Large intestine (tissue), 3 donors: ENCODE data around the gene CA12. TPM values are rescaled to one million over a fixed set of nuclear protein-coding genes. Genes with fewer than 3 reads are reported as not detected.
"Not testable (repeated sequence)": the region's sequence is repeated elsewhere in the genome, so short reads cannot be mapped to it uniquely, and the experiment has no call there.

Source experiments
- DNase-seq, 2 donors: peaks; one replicate each; pipeline versions ENCODE4 v3.0.0 to v3.0.0-alpha.2; 2013
- H3K27ac ChIP-seq: one replicate; pipeline ENCODE4 v1.5.1; 2013; ENCODE audit warnings: low read length
- H3K27me3 ChIP-seq: 2 replicates; pipeline ENCODE4 v1.6.1; 2013; ENCODE audit warnings: low read length; ENCODE audit not compliant: control insufficient read depth, insufficient read depth
- H3K36me3 ChIP-seq: 2 replicates; pipeline ENCODE4 v1.6.1; 2013; ENCODE audit warnings: low read length; ENCODE audit not compliant: control insufficient read depth, insufficient read depth
- H3K4me1 ChIP-seq: one replicate; pipeline ENCODE4 v1.6.1; 2013; ENCODE audit warnings: low read length; ENCODE audit not compliant: control insufficient read depth, insufficient read depth
- H3K4me3 ChIP-seq: one replicate; pipeline ENCODE4 v1.5.1; 2013; ENCODE audit warnings: low read length
- H3K9me3 ChIP-seq: one replicate; pipeline ENCODE4 v1.6.1; 2013; ENCODE audit warnings: mild to moderate bottlenecking, low read depth, low read length, moderate library complexity; ENCODE audit not compliant: control insufficient read depth
- WGBS: methylation state at CpG from one replicate; pipeline ENCODE4 v1.1.5; 2013; ENCODE audit warnings: low lambda C conversion rate; ENCODE audit not compliant: insufficient coverage; 5-methylcytosine and 5-hydroxymethylcytosine counted together
- polyA plus RNA-seq: library from polyadenylated mRNA; unstranded; fragments of 120-200 nt; gene quantifications from one replicate; pipeline ENCODE4 v1.2.1, GENCODE V29; 2013

CA12 gene
- polyA plus RNA-seq, 1 donor: 1.0 TPM

- H3K27ac ChIP-seq: no peak overlapping the region
- H3K36me3 ChIP-seq: no peaks in the 10 kb centered on the region
- no peak overlapping the region for H3K4me3 ChIP-seq
- no peaks in the 10 kb centered on the region for H3K27me3 ChIP-seq
- DNase-seq: no peak
- no peaks in the 10 kb centered on the region for H3K9me3 ChIP-seq
- H3K4me1 ChIP-seq: peaks cover 8% of the 10 kb centered on the region
- WGBS: no CpG with 5 or more reads among the region's 6 CpGs
These were observed 32.5 kb downstream of the CA12 start for GRCh38 chr15:63349156-63349555.

GRCh38 chr15:63348392-63348791, 33.3 kb downstream of the CA12 start:
- H3K4me1 ChIP-seq: peaks cover under 1% of the 10 kb centered on the region
- no peaks in the 10 kb centered on the region for H3K36me3 ChIP-seq
- no CpG with 5 or more reads among the region's 7 CpGs for WGBS
- no peaks in the 10 kb centered on the region for H3K9me3 ChIP-seq
- H3K27me3 ChIP-seq: no peaks in the 10 kb centered on the region
- no peak overlapping the region for H3K4me3 ChIP-seq
- DNase-seq: no peak
- H3K27ac ChIP-seq: no peak overlapping the region

- no peaks in the 10 kb centered on the region for H3K9me3 ChIP-seq
- no peaks in the 10 kb centered on the region for H3K36me3 ChIP-seq
- H3K27me3 ChIP-seq: no peaks in the 10 kb centered on the region
- no peak for DNase-seq
- no peak overlapping the region for H3K27ac ChIP-seq
- H3K4me1 ChIP-seq: no peaks in the 10 kb centered on the region
- WGBS: no CpG with 5 or more reads among the region's 6 CpGs
- H3K4me3 ChIP-seq: no peak overlapping the region
These were observed 34.4 kb downstream of the CA12 start for GRCh38 chr15:63347074-63347857.

GRCh38 chr15:63345391-63345752, 36.3 kb downstream of the CA12 start:
- Histone ChIP-seq H3K27ac (no peak overlapping the region), H3K36me3 (no peaks in the 10 kb centered on the region), H3K4me1 (no peaks in the 10 kb centered on the region), H3K27me3 (no peaks in the 10 kb centered on the region), H3K9me3 (no peaks in the 10 kb centered on the region), H3K4me3 (no peak overlapping the region)
- no CpG with 5 or more reads among the region's 14 CpGs for WGBS
- DNase-seq: no peak

- H3K4me1 ChIP-seq: no peaks in the 10 kb centered on the region
- no peak overlapping the region for H3K4me3 ChIP-seq
- no peaks in the 10 kb centered on the region for H3K9me3 ChIP-seq
- no peak for DNase-seq
- H3K27me3 ChIP-seq: no peaks in the 10 kb centered on the region
- WGBS: 100% methylated on average over 1 of the region's 5 CpGs
- H3K27ac ChIP-seq: no peak overlapping the region
- no peaks in the 10 kb centered on the region for H3K36me3 ChIP-seq
These were observed 36.8 kb downstream of the CA12 start for GRCh38 chr15:63344731-63345390.

- not testable (repeated sequence) for H3K27ac ChIP-seq, H3K27me3 ChIP-seq, H3K9me3 ChIP-seq, H3K36me3 ChIP-seq, DNase-seq, H3K4me1 ChIP-seq, H3K4me3 ChIP-seq
- WGBS: no CpG with 5 or more reads among the region's 11 CpGs
These were observed 38.6 kb downstream of the CA12 start for GRCh38 chr15:63342996-63343562.

GRCh38 chr15:63341898-63342297, 39.7 kb downstream of the CA12 start:
- DNase-seq: no peak
- H3K4me3 ChIP-seq: no peak overlapping the region
- H3K4me1 ChIP-seq: no peaks in the 10 kb centered on the region
- no peaks in the 10 kb centered on the region for H3K36me3 ChIP-seq
- no CpG with 5 or more reads among the region's 4 CpGs for WGBS
- H3K9me3 ChIP-seq: no peaks in the 10 kb centered on the region
- H3K27ac ChIP-seq: no peak overlapping the region
- H3K27me3 ChIP-seq: no peaks in the 10 kb centered on the region

GRCh38 chr15:63340878-63341277, 40.8 kb downstream of the CA12 start:
- no peaks in the 10 kb centered on the region for H3K4me1 ChIP-seq
- no peak overlapping the region for H3K27ac ChIP-seq
- no peaks in the 10 kb centered on the region for H3K27me3 ChIP-seq
- no peaks in the 10 kb centered on the region for H3K9me3 ChIP-seq
- WGBS: no CpG with 5 or more reads among the region's 3 CpGs
- H3K4me3 ChIP-seq: no peak overlapping the region
- no peaks in the 10 kb centered on the region for H3K36me3 ChIP-seq
- no peak for DNase-seq

GRCh38 chr15:63340353-63340752, 41.3 kb downstream of the CA12 start:
- DNase-seq: no peak
- Histone ChIP-seq H3K4me1 (no peaks in the 10 kb centered on the region), H3K4me3 (no peak overlapping the region), H3K36me3 (no peaks in the 10 kb centered on the region), H3K9me3 (no peaks in the 10 kb centered on the region), H3K27ac (no peak overlapping the region), H3K27me3 (no peaks in the 10 kb centered on the region)
- whole genome bisulfite sequencing: no CpG with 5 or more reads among the region's 8 CpGs

- H3K9me3 ChIP-seq: no peaks in the 10 kb centered on the region
- no CpG with 5 or more reads among the region's 1 CpG for WGBS
- H3K27ac ChIP-seq: no peak overlapping the region
- H3K36me3 ChIP-seq: no peaks in the 10 kb centered on the region
- H3K27me3 ChIP-seq: no peaks in the 10 kb centered on the region
- no peaks in the 10 kb centered on the region for H3K4me1 ChIP-seq
- no peak for DNase-seq
- no peak overlapping the region for H3K4me3 ChIP-seq
These were observed 41.8 kb downstream of the CA12 start for GRCh38 chr15:63339836-63340235.
